GOT3 (cell line): ENCODE measurements around the gene CCAR1.
"Not testable (repeated sequence)": the region's sequence is repeated elsewhere in the genome, so short reads cannot be mapped to it uniquely, and the experiment has no call there.

ENCODE experiments used
- DNase-seq: peaks from one replicate; lab custom pipeline; 2025; ENCODE audit warnings: mixed read lengths; lab: John Stamatoyannopoulos, UW

Gene CCAR1

DNA sequence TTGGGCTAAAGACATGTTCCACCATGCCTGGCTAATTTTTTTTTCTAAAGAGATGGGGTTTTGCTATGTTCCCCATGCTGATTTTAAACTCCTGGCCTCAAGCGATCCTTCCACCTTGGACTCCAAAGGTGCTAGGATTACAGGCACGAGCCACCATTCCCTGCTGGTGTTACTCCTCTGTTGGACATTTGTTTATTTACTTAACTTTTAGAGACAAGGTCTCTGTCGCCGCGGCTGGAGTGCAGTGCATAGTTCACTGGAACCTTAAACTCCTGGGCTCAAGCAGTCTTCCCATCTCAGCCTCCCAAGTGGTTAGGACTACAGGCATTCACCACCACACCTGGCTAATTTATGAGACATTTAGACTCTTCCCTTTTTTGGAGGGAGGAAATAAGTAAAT, 38.9 kb downstream of the CCAR1 start:
- no peak for DNase-seq

DNA sequence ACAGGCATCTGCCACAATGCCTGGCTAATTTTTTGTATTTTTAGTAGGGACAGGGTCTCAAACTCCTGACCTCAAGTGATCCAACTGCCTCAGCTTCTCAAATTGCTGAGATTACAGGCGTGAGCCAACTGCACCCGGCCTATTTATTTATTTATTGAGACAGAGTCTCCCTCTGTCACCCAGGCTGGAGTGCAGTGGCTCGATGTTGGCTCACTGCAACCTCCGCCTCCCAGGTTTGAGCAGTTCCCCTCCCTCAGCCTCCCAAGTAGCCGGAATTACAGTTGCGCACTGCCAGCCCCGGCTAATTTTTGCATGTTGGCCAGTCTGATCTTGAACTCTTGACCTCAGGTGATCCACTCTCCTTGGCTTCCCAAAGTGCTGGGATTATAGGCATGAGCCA, 46.4 kb downstream of the CCAR1 start:
- DNase-seq, result not testable (repeated sequence)

DNA sequence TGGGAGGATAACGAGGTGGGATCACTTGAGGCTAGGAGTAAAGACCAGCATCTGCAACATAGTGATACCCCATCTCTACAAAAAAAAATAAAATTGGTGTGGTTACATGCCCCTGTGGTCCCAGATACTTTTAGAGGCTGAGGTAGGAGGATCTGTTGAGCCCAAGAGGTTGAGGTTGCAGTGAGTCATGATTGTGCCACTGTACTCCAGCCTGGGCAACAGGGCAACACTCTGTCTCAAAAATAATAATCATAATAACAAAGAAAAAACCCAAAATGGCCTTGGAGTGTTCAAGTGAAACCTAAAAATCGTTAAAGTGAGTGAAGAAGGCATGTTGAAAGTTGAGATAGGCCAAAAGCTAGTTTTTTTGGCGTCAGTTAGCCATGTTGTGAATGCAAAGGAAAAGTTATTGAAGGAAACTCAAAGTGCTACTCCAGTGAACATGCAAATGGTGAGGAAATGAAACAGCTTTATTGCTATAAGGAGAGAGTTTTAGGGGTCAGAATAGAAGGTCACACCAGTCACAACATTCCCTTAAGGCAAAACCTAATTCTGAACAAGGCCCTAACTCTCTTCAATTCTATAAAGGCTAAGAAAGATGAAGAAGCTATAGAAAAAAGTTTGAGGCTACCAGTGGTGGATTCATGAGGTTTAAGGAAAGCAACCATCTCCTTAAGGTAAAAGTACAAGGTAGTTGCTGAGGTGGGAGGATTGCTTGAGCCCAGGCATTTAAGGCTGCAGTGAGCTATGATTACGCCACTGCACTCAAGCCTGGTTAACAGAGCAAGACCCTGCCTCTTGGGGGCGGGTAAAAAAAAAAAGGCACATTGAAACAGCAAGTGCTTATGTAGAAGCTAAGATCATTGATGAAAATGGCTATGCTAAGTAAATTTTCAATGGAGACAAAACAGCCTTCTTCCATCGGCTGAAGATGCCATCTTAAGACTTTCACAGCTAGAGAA, 60.9 kb downstream of the CCAR1 start:
- DNase-seq, result no peak

DNA sequence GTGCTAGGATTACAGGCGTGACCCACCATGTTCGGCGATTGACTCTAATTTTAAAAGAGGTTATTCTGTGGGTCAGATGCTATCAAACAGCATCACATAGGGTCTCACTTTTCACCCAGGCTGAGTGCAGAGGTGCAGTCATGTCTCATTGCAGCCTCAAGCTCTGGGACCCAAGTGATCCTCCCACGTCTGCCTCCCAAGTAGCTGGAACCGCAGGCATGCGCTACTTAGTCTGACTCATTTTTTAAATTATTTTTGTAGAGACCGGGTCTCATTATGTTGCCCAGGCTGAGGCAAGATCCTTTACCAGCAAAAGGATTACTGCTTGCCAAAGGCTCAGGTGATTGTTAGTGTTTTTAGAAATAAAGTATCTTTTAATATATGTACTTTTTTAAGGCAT, 63.4 kb downstream of the CCAR1 start:
- DNase-seq, result no peak

DNA sequence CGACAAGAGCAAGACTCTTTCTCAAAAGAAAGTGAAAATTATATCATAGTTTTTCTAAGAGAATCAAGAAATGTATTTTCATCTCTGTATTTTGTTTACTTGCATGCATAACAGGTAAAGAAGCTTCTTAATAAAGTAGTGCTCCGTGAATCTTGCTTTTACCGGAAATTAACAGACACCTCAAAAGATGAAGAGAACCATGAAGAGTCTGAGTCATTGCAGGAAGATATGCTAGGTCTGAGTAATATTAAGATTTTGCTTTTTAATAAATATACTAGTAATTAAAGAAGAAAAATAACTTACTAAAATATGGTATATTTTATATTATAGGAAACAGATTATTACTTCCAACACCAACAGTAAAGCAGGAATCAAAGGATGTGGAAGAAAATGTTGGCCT, 66.8 kb downstream of the CCAR1 start:
- DNase-seq, result no peak

DNA sequence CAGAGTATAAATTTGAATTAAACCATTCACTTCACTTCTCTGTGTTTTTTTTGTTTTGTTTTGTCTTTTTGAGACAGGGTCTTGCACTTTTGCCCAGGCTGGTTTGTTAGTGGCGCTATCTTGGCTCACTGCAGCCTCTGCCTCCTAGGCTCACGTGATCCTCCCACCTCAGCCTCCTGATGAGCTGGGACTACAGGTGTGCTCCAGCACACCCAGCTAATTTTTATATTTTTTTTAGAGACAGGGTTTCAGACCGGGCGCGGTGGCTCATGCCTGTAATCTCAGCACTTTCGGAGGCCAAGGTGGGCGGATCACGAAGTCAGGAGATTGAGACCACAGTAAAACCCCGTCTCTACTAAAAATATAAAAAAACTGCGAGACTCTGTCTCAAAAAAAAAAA, 69.4 kb downstream of the CCAR1 start:
- no peak for DNase-seq

DNA sequence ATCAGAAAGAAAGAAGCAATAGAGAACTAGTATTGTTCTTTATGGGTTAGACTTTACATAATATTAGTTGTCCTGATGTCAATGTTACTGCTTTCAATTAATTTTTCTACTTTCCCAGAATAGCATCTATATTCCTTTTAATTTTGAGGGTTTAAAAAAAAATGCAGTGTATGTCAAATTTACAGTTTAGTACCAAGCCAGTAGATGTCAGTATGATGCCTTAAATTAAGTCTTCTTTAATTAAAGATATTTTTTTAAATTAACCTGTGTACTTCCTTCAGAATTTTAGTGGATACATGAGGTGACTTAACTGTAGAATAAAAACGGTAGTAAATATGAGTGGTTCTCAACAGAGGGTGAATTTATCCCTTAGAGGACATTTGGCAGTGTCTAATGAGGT, 71.1 kb downstream of the CCAR1 start:
- DNase-seq, result no peak

DNA sequence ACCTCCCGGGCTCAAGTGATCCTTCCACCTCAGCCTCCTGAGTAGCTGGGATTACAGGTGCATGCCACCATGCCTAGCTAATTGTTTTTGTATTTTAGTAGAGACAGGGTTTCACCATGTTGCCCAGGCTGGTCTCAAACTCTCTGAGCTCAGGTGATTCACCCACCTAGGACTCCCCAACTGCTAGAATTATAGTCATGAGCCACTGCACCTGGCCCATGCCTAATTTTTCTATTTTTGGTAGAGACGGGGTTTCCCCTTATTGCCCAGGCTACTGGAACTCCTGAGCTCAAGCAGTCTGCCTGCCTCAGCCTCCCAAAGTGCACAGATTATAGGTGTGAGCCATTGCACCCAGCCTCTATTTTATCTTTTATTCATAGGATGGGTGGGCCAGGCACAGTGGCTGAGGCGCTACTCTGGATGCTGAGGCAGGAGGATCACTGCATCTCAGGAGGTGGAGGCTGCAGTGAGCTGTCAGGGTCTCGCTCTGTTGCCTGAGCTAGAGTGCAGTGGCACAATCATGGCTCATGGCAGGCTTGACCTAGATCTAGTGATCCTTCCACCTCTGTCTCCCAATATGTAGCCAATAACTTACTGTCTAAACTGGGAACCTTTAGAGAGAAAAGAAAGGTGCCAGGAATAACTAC, 75.0 kb downstream of the CCAR1 start:
- DNase-seq, result no peak

DNA sequence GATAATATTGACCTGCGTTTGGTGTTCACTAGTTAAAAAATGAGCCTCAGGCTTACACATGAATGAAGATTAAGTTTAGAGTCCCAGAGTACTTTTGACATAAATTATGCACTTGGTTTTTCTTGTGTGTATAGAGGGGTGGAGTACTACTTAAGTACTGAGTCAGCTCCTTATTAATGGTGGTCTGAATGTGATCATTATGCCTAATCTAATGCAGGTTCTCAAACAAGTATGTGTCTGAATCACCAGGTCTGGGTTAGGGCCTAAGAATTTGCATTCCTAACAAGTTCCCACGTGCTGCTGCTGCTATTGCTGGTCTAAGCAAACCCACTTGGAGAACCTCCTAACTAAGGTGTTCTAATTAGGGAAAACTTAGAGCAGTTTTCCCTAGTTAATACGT, 75.6 kb downstream of the CCAR1 start:
- DNase-seq, result no peak

DNA sequence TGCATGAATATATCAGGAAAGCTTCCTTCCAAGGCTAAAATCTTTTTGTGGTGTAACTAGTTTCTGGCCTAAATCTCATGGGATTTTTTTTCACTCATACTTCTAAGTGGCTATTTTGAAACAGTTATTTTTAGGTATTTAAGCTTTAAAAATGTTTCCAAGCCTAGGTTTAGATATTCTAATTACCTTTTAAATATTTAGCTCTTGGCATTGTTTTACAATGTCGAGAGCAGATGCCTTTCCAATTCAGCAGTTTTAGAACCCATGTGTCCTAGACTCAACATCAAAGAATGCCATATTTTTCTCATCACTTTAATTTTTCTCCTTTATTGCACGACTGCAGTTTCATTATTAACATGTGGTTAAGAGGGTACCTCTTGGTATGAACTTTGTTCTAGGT, 79.2 kb downstream of the CCAR1 start:
- no peak for DNase-seq

DNA sequence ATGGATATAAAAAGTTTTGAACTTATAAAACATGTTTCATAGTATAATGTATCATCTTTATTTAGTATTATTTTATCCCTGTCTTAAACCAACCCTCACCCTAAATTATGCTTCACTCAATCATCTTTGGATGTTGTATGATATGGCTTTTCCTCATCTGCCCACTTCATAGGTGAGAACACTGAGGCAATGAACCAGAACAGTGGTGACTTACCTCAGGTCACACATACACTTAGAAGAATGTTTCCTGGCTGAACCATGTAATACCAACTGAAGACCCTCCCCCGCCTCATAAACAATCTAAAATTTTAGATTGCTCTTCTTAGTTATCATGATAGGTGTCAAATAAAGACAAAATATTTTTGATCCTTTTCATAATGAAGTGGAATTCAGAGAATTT, 83.7 kb downstream of the CCAR1 start:
- DNase-seq, result no peak

DNA sequence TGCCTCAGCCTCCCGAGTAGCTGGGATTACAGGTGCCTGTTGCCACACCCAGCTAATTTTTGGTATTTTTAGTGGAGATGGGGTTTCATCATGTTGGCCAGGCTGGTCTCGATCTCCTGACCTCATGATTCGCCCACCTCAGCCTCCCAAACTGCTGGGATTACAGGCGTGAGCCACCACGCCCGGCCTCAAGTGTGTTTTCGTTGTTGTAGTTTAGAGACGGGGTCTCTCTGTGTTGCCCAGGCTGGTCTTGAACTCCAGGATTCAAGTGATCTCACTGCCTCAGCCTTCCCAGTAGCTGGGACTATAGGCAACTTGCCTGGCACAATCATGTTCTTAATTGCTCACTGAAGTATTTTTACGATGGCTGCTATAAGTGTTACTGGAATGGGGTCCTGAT, 89.8 kb downstream of the CCAR1 start:
- DNase-seq, result not testable (repeated sequence)

DNA sequence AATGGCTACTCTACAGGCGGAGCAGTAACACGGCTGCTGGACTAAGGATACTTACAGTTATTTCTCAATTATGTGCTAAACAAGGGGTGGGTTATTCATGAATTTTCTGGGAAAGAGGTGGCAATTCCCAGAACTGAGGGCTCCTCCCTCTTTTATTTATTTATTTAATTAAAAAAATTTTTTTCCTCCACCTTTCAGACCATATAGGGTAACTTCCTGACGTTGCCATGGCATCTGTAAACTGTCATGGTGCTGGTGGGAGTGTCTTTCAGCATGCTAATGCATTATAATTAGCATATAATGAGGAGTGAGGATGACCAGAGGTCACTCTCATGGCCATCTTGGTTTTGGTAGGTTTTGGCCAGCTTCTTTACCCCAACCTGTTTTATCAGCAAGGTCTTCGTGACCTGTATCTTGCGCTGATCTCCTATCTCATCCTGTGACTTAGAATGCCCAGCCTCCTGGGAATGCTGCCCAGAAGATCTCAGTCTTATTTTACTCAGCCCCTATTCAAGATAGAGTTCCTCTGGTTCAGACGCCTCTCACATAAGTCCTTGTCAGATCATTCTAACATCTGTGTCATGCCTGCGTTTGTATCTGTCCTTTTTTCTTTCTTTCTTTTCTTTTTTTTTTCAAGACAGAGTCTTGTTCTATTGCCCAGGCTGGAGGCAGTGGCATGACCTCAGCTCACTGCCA, 90.4 kb downstream of the CCAR1 start:
- DNase-seq, result no peak

DNA sequence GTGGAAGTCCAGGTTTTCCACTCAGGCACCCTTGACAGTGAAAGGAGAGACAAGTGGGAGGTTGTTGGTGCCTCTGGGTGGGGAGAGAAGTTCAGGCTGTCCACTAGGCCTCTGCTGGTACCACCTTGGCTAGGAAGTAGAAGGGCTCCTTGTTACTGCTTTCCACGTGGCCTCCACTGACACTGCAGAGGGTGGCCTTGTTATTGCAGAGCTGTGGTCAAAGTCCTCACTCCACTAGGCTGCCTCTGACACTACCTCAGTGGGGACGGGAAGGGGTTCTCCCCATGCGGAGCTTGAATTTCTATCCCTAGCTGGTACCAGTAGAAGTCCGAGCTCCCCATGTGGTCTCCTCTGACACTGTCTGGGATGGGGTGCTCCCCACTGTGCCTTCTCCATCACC, 91.4 kb downstream of the CCAR1 start:
- no peak for DNase-seq

DNA sequence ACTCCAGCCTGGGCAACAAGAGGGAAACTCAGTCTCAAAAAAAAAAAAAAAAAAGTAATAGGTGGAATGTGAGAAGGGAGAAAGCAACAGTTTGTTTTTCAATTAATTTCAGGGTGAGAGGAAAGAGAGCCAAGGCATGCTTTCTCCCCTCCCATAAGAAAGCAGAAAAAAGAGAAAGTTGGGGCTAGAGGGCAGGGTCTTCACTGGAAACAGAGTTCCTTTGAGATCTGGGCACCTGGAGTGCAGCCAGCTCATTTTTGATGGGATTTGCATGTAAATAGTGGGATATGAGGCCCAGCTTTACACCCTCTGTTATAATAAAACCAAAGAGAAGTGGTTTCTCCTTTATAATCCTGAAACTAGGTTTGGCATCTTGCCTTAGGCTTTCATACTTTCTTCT, 92.5 kb downstream of the CCAR1 start:
- no peak for DNase-seq

DNA sequence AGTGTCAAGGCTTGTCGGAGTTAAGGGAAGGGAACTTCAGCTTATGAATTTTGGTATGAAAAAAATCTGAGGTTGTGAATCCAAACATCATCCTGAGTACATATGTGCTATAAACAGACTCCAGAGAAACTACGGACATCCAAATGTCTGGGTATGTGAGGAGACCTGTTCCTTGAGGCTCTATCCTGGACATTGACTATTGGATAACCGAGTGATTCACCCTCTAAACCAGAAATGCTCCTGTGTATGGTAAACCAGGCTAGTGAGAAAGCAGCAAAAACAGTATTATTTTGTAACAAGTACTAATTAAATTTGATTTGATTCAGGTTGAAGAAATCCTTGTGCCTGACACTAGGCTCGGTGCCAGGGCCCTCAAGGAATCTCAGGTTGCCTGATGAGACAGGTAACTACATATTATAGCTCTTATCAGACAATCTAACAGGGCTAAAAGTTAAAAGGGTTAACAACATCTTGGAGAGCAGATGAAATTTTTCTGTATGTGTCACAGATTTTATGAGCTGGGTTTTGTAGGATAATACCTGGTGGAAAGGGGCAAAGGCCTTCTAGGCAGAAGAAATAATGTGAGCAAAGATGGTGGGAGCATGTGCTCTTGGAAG, 95.9 kb downstream of the CCAR1 start:
- no peak for DNase-seq

DNA sequence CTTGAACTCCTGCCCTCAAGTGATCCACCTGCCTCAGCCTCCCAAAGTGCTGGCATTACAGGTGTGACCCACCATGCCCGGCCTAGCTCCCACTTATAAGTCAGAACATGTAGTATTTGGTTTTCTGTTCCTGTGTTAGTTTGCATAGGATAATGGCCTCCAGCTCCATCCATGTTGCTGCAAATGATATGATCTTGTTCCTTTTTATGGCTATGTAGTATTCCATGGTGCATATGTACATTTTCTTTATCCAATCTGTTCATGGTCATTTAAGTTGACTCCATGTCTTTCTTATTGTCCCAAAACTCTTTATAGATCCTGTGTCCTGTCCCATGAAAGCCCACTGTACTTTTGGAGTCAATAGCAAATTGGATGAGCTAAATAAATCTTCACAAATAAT, 99.3 kb downstream of the CCAR1 start:
- DNase-seq, result not testable (repeated sequence)

DNA sequence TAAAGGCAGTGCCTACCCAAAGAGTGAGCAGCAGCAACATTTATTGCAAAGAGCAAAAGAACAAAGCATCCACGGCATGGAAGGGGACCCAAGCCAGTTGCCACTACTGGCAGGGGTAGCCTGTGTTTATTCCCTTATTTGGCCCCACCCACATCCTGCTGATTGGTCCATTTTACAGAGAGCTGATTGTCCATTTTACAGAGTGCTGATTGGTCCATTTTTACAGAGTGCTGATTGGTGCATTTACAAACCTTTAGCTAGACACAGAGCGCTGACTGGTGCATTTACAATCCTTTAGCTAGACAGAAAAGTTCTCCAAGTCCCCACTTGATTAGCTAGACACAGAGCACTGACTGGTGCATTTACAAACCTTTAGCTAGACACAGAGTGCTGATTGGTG, 101.6 kb downstream of the CCAR1 start:
- not testable (repeated sequence) for DNase-seq

DNA sequence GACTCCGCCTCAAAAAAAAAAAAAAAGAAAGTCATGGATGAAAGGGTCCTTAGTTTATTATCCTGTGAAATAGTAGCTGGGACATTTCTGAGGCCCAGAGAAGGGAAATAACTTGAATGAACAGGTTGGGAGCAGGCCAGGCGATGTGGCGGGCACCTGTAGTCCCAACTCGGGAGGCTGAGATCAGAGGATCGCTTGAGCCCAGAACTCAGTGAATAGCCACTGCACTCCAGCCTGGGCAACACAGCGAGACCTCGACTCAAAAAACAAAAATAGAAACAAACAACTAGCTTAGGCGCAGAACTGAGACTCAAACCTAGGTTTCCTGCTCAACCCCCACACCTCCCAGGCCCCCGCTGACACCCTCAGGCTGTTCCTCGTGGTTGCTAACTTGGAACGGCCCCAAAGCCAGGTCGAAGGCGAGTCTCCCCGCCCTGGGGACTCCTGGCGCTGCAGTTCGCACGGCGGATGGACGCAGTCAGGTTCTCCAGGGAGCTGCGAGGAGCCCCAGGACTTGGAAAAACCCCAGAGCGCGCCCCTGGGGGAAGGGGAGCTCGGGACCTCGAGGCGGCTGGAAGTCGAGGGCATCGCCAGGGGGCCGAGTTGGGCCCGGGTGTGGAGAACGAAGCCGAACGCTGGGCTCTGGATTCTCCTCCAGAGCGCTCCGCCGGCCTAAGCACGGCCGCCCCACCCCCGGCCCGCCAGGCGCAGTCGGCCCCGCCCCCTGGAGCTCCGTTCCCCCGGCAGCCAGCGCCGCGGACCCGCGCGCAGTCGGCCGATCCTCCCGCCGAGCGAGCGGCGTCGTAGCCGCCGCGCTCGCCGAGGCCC, 105.9 kb downstream of the CCAR1 start, which contains the start of gene STOX1:
TSS of gene STOX1 (plus strand) at position 768 of the 828 bp plus-strand sequence. CDS start 93 bp downstream, outside the sequence.
- no peak for DNase-seq

DNA sequence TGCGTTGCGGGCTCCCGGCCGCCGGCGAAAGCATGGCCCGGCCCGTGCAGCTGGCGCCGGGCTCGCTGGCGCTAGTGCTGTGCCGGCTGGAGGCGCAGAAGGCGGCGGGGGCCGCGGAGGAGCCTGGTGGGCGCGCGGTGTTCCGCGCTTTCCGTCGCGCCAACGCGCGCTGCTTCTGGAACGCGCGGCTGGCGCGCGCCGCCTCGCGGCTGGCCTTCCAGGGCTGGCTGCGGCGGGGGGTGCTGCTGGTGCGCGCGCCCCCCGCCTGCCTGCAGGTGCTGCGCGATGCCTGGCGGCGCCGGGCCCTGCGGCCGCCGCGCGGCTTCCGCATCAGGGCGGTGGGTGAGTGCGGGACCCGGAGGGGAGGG, 106.5 kb downstream of the CCAR1 start:
- DNase-seq, result not testable (repeated sequence)

DNA sequence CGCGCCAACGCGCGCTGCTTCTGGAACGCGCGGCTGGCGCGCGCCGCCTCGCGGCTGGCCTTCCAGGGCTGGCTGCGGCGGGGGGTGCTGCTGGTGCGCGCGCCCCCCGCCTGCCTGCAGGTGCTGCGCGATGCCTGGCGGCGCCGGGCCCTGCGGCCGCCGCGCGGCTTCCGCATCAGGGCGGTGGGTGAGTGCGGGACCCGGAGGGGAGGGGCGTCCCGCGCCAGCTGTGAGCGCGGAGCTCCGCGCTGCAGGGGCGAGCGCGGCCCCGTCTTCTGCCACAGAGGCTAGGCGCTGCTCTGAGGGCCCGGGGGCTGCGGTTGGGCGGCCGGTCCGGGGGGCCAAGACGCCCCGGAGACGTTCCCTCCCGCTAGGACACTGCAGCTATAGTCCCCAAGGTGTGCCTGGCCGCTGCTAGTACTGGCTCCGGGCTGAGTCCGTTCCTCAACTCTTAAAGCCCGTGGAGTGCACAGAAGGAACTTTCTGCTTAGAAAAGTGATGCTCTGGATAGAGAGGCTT, 107.1 kb downstream of the CCAR1 start:
- DNase-seq, result not testable (repeated sequence)
